Erythroblast (primary cell): ENCODE measurements around the gene TMEM108.

ENCODE experiments used
- GATA1 ChIP-seq: IDR thresholded peaks from 2 replicates; pipeline ENCODE4 v1.6.1; 2011; ENCODE audit warnings: low read depth, mild to moderate bottlenecking, control low read depth, low read length, moderate library complexity
- POLR2A ChIP-seq: IDR thresholded peaks from 2 replicates; pipeline ENCODE4 v1.6.1; 2011; ENCODE audit warnings: mild to moderate bottlenecking, low read length

DNA sequence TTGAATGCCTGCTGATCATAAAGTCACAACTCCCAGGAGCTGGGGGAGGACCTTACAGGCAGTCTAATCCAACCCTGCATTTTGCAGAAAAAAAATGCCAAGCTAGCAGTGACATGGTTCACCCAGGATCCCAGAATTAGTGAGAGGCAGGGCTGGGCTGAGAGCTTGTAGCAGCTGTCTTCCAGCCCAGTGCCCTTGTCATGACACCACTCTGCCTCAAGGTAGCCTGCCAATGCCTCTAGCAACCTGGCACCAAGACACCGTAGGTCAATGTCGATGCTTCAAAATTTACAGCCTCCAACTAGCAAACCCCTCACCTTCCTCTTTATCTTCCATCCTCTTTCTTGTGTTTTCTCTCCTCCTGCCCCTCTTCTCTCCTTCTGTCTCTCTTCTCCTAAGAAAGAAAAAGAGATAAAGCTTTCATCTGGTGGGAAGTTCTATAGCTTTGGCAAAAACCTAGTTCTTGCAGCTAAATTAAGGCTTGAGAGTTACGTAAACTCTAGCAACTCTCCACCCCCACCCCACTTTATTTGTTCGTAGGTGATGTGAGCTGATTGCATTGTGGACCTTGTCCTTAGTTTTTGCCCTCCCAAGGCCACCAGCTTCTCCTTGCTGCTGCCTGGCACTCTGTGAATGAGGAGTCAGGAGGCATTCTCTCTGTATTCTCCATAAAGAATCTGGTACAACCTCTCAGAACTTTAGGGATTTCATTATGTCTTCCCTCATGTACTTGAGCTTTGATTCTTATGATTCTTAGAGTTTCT is 343.3 kb downstream of the TMEM108 start:
- no peak for TF ChIP-seq POLR2A
- no peak for TF ChIP-seq GATA1
